GM18520 (cell line): ENCODE measurements around the gene PTPDC1.
"Not testable (repeated sequence)": the region's sequence is repeated elsewhere in the genome, so short reads cannot be mapped to it uniquely, and the experiment has no call there.

Source experiments
- ATAC-seq: cut with Tn5 transposase; IDR thresholded peaks from one replicate; pipeline ENCODE4 v1.9.1; 2021; ENCODE audit not compliant: unreplicated experiment

The PTPDC1 gene

GRCh38 chr9:94086486-94087345, 2.5 kb downstream of the PTPDC1 start:
- ATAC-seq: no peak

- ATAC-seq: not testable (repeated sequence)
Observed at GRCh38 chr9:94094219-94095145, 10.2 kb downstream of the PTPDC1 start.

GRCh38 chr9:94096819-94097577, 12.7 kb downstream of the PTPDC1 start:
- no peak for ATAC-seq

GRCh38 chr9:94097788-94098414, 13.6 kb downstream of the PTPDC1 start:
- ATAC-seq: no peak

- no peak for ATAC-seq
Observed at GRCh38 chr9:94100152-94100879, 16.1 kb downstream of the PTPDC1 start.

GRCh38 chr9:94101162-94101853, 17.0 kb downstream of the PTPDC1 start:
- ATAC-seq: no peak

- ATAC-seq: no peak
Observed at GRCh38 chr9:94108584-94108983, 24.3 kb downstream of the PTPDC1 start.

GRCh38 chr9:94110821-94111252, 26.6 kb downstream of the PTPDC1 start:
- no peak for ATAC-seq

- no peak for ATAC-seq
Observed at GRCh38 chr9:94111446-94111845, 27.2 kb downstream of the PTPDC1 start.

- no peak for ATAC-seq
Observed at GRCh38 chr9:94112716-94113465, 28.6 kb downstream of the PTPDC1 start.

GRCh38 chr9:94120088-94120487, 35.8 kb downstream of the PTPDC1 start:
- not testable (repeated sequence) for ATAC-seq

GRCh38 chr9:94120854-94121376, 36.7 kb downstream of the PTPDC1 start:
- ATAC-seq: no peak

GRCh38 chr9:94126844-94127243, 42.6 kb downstream of the PTPDC1 start:
- no peak for ATAC-seq

- no peak for ATAC-seq
Observed at GRCh38 chr9:94127806-94128205, 43.5 kb downstream of the PTPDC1 start.

GRCh38 chr9:94128580-94128979, 44.3 kb downstream of the PTPDC1 start:
- no peak for ATAC-seq

GRCh38 chr9:94134629-94135028, 50.4 kb downstream of the PTPDC1 start:
- no peak for ATAC-seq

- ATAC-seq: no peak
Observed at GRCh38 chr9:94135222-94135621, 51.0 kb downstream of the PTPDC1 start.

GRCh38 chr9:94139672-94140417, 55.6 kb downstream of the PTPDC1 start:
- no peak for ATAC-seq
